Neural progenitor cell (in vitro differentiated cells): ENCODE results near the gene BLOC1S4.

Source experiments
- EZH2 ChIP-seq: fragments of 200-600 bp; sonication (generic); IDR thresholded peaks from 2 replicates; pipeline ENCODE4 v1.6.1; 2017; ENCODE audit warnings: antibody characterized with exemption, mild to moderate bottlenecking, moderate library complexity
- EZH2phosphoT487 ChIP-seq: fragments of 200-600 bp; sonication (generic); IDR thresholded peaks from 2 replicates; pipeline ENCODE4 v1.6.1; 2017; ENCODE audit warnings: antibody characterized with exemption
- TF ChIP-seq, protein P1 (sequence below): fragments of 200-600 bp; sonication (generic); IDR thresholded peaks from 2 replicates; pipeline ENCODE4 v1.5.1; 2017; ENCODE audit warnings: antibody characterized with exemption, mild to moderate bottlenecking

DNA sequence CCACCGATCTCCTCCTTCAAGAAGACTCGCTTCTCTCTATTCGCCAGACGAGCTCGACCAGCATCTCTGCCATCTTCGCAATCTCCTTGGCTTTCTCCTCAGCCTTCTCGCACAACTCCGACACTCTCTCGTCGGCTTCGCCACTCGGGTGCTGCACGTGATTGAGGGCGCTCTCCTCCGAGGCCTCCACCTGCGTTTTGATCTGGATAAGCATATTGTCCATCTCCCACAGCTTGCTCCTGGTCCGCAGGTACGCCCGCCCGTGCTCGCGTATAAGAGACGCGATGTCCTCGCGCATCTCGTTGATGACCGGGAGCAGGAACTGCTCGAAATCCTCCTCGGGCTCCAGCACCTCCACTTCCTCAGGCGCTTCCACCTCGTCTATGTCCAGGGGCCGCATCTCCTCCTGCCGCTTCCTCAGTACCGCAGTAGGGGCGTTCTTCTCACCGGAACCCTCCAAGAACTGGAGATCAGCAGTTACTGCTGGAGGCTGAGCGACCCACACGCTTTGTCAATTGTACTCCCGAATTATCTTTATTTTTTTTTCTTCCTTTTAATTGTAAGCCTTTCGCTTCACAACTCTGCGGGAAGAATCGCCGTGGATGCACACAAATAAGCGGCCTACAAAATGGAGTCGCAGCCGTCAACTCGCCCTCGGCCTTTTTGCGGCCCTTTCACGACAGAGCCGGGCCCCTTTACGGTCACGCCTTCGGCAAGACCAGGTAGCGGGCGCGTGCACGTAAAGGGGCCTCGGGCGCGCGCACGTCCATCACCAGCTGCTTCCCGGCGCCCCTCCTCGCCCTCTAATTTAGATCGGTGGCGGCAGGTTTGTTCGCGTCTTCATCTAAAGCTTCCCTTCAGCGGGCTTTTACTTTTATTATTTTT is 6.5 kb upstream of the BLOC1S4 start, which contains the start of gene MRFAP1L1:
- TF ChIP-seq, protein P1, sequence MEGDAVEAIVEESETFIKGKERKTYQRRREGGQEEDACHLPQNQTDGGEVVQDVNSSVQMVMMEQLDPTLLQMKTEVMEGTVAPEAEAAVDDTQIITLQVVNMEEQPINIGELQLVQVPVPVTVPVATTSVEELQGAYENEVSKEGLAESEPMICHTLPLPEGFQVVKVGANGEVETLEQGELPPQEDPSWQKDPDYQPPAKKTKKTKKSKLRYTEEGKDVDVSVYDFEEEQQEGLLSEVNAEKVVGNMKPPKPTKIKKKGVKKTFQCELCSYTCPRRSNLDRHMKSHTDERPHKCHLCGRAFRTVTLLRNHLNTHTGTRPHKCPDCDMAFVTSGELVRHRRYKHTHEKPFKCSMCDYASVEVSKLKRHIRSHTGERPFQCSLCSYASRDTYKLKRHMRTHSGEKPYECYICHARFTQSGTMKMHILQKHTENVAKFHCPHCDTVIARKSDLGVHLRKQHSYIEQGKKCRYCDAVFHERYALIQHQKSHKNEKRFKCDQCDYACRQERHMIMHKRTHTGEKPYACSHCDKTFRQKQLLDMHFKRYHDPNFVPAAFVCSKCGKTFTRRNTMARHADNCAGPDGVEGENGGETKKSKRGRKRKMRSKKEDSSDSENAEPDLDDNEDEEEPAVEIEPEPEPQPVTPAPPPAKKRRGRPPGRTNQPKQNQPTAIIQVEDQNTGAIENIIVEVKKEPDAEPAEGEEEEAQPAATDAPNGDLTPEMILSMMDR = peak; percentile 30
- TF ChIP-seq EZH2phosphoT487 = no peak
- TF ChIP-seq EZH2 = no peak
